Hepatocyte (in vitro differentiated cells): ENCODE measurements around the gene TLR7.

Source experiments
- CTCF ChIP-seq: fragments of 200-600 bp; sonication (generic); IDR thresholded peaks from 2 replicates; pipeline ENCODE4 v1.5.1; 2016; ENCODE audit warnings: antibody characterized with exemption, mild to moderate bottlenecking; ENCODE audit not compliant: poor library complexity
- EZH2 ChIP-seq: fragments of 200-600 bp; sonication (generic); IDR thresholded peaks from 2 replicates; pipeline ENCODE4 v1.6.1; 2016; ENCODE audit warnings: antibody characterized with exemption, mild to moderate bottlenecking, borderline replicate concordance
- EZH2phosphoT487 ChIP-seq: fragments of 200-600 bp; sonication (generic); IDR thresholded peaks from one replicate; pipeline ENCODE4 v1.6.1; 2018; ENCODE audit warnings: antibody characterized with exemption, mild to moderate bottlenecking, low read depth, moderate library complexity; ENCODE audit not compliant: unreplicated experiment, severe bottlenecking

GRCh38 chrX:12891171-12891570, 24.3 kb downstream of the TLR7 start:
- no peak for TF ChIP-seq EZH2
- no peak for TF ChIP-seq CTCF
- TF ChIP-seq EZH2phosphoT487: no peak
